VCaP (cell line): ENCODE data around the gene SLC26A9.

Experiments
- H3K27ac ChIP-seq: fragments of 450-650 bp; 2 replicates; pipeline ENCODE4 v1.5.1; 2017
- CTCF ChIP-seq: fragments of 450-650 bp; conservative IDR thresholded peaks from 2 replicates; pipeline ENCODE4 v1.5.1; 2017; ENCODE audit warnings: mild to moderate bottlenecking, moderate library complexity

SLC26A9 gene

GRCh38 chr1:205951746-205952145 is 8.5 kb upstream of the SLC26A9 start:
- TF ChIP-seq CTCF, result no peak
- H3K27ac ChIP-seq, result no peak overlapping the region

GRCh38 chr1:205950826-205951549 is 7.7 kb upstream of the SLC26A9 start:
- no peak overlapping the region for H3K27ac ChIP-seq
- TF ChIP-seq CTCF, result no peak

GRCh38 chr1:205950280-205950679 is 7.0 kb upstream of the SLC26A9 start:
- no peak overlapping the region for H3K27ac ChIP-seq
- no peak for TF ChIP-seq CTCF

GRCh38 chr1:205949753-205950152 is 6.5 kb upstream of the SLC26A9 start:
- no peak overlapping the region for H3K27ac ChIP-seq
- no peak for TF ChIP-seq CTCF

GRCh38 chr1:205948886-205949285 is 5.6 kb upstream of the SLC26A9 start:
- no peak for TF ChIP-seq CTCF
- no peak overlapping the region for H3K27ac ChIP-seq

- no peak for TF ChIP-seq CTCF
- no peak overlapping the region for H3K27ac ChIP-seq
Observed at GRCh38 chr1:205948039-205948438, 4.8 kb upstream of the SLC26A9 start.

GRCh38 chr1:205947024-205947423 is 3.8 kb upstream of the SLC26A9 start:
- H3K27ac ChIP-seq, result no peak overlapping the region
- no peak for TF ChIP-seq CTCF
